H1 (cell line): Measurements from ENCODE around the gene ABHD16B. TPM values are rescaled to one million over a fixed set of nuclear protein-coding genes. Genes with fewer than 3 reads are reported as not detected.

ENCODE experiments used
- EZH2 ChIP-seq: fragments of 200-600 bp; sonication (generic); IDR thresholded peaks from 2 replicates; pipeline ENCODE4 v1.7.1; 2012; ENCODE audit warnings: low read depth, mild to moderate bottlenecking, moderate library complexity, low read length, inconsistent platforms; ENCODE audit not compliant: severe bottlenecking
- SAP30 ChIP-seq: fragments of 300-600 bp; sonication (generic); IDR thresholded peaks from 2 replicates; pipeline ENCODE4 v1.7.1; 2012; ENCODE audit warnings: low read length, moderate library complexity, mild to moderate bottlenecking, inconsistent platforms; ENCODE audit not compliant: insufficient read depth, insufficient replicate concordance
- polyA plus RNA-seq, 7 experiments: library from polyadenylated mRNA; depleted of rRNA in 3 of 7; stranded (reverse) in 5 of 7; unstranded in 2 of 7; fragments of >200 nt in 5 of 7; fragments of 200-250 nt in 2 of 7; gene quantifications; 1 replicate in 5 of 7; 2 replicates in 1 of 7; 4 replicates in 1 of 7; pipeline versions ENCODE4 v1.2.1 to v1.2.3, GENCODE V29; 2011 to 2013; ENCODE audit warnings: missing spikeins in 2 of 7, mixed read lengths in 2 of 7
- total RNA-seq: library from RNA; stranded (reverse); fragmentation: NEBNext Ultra II Directional; extraction: Animal tissue kit (Norgen Biotek cat#: 25700); gene quantifications from 2 replicates; pipeline ENCODE4 v1.2.1, GENCODE V29; 2021

Gene ABHD16B
- total and polyA plus RNA-seq, 2 of the 8 experiments (the other 6 are each of a cell fraction or from before 2014, with no cell fraction given), result not detected

GRCh38 chr20:63829945-63830835 lies 31.1 kb upstream of the ABHD16B start (continued):
- TF ChIP-seq EZH2 (peak; percentile 14), SAP30 (peak; percentile 54)
